Putamen (tissue), 1 donor: ENCODE results near the gene ANTXRL.
A peak's percentile ranks its signal among the peaks of the same experiment; 100 is the strongest.
"Not testable (repeated sequence)": the region's sequence is repeated elsewhere in the genome, so short reads cannot be mapped to it uniquely, and the experiment has no call there.

ENCODE experiments used
- DNase-seq: peaks from one replicate; pipeline ENCODE4 v3.0.0-alpha.2; 2016; ENCODE audit warnings: low spot score

The ANTXRL gene

DNA sequence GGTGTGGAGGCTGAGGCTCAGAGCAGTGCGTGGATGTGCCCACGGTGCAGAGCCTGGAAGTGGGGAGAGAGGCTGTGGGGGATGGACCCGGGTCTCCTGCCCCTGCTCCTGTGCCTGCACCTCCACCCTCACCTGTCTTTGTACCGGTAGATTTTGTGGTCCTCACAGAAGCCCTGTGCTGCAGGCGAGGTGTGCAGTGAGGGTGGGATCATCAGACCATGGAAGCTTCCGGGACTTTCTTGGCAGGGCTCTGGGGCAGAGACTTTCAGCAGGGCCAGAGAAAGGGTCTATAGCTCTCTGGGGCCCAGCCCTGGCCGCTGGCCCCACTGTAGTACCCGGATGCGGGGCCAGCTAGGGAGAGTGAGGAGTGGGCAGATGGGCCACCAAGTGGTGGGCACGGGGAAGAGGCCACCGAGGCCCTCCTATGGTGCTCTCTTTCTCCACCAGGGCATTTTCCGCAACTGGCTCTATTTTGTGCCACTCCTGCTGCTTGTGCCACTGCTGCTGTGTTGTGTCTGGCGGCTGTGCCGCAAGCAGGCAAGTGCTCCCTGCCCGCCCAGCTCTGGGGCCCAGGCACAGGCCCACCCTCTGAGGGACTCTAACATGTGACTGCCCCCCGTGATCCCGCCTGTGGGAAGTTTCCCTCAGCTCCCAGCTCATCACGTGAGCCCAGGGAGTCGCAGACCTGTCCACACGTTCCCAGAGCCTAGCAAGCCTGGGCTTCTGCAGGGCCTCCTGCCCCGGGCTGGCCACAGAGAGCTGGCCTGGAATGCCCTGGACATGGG is 22.1 kb downstream of the ANTXRL start:
- no peak for DNase-seq

DNA sequence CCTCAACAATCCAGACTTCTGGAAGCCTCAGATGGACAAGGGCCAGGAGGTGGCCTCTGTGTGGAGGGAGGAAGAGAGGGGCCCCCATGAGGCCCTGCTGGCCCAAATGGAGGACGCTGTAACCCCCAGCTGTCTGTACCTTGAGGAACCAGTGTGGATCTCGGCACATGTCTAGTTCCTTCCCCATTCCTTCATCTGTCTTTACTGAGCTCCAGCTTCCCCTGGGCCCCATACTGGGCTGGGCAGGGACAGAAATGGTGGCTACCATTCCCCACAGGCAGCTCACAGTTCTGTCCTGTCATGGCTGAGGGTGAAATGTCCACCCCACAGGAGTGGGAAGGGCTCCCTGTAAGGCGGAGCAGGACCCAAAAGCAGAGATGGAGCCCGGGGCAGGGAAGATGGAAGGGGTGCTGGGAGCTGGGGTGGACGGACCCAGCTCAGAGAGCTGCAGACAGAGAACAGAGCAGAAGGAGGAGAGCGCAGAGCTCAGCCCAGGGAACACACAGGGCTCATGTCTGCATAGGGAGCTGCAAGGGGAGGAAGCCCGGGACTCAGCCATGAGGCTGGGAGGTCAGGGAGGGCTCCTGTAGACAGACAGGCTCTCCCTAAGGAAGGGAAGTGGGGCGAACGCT is 22.8 kb downstream of the ANTXRL start:
- DNase-seq, result no peak

DNA sequence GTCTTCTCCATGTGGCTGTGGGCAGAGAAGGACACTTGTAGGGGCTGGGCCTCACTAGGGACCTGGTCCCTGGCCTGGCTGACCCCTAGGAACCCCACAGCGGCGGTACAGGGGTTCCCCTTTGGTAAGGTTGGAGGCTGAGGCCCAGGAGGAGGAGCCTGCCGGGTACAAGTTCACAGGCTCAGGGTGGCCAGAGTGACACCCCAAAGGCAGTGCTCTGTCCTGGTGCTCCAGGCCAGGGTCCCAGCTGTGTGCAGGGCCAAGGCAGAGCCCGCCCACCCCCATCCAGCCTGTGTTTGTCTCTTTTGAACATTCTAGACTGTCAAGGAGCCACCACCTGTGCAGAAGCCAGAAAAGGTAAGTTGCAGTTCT is 23.3 kb downstream of the ANTXRL start:
- DNase-seq, result no peak

DNA sequence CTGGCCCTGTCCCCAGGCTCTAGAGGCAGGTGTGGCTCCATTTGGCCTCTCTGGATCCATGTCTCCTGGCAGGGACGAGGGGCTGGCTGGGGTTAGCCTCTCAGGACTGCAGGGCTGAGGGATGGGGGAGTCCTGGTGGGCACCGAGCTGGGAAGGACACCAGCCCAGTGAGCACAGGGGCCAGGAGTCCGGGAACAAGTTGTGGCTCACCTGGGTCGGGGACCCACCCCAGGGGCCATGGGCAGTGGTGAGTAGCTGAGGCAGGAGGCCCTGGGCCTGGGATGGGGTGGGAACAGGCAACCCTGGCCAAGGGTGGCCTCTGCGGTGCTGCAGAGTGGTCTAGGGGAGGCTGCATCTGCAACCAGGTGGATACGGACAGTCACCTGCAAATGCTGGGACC is 24.1 kb downstream of the ANTXRL start:
- DNase-seq, result no peak

DNA sequence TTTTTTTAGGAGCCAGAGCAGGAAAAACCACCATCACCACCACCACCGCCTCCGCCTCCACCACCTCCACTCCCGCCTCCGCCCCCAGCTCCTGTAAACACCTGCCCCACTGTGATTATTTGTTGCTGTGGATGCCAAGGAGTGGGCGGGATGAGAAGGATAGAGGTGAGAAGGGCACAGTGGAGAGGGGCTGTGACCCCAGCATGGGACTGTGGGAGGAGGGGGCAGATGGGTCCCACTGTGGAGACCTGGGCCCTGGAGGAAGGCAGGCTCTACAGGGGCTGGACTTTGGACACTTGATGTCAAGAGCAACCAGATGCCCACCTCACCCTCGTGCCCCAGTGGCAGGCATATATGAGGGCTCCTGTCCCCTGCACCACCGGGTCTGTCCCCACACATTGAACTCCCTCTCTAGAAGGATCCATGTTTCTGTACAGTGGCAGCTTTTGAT is 24.7 kb downstream of the ANTXRL start:
- no peak for DNase-seq

DNA sequence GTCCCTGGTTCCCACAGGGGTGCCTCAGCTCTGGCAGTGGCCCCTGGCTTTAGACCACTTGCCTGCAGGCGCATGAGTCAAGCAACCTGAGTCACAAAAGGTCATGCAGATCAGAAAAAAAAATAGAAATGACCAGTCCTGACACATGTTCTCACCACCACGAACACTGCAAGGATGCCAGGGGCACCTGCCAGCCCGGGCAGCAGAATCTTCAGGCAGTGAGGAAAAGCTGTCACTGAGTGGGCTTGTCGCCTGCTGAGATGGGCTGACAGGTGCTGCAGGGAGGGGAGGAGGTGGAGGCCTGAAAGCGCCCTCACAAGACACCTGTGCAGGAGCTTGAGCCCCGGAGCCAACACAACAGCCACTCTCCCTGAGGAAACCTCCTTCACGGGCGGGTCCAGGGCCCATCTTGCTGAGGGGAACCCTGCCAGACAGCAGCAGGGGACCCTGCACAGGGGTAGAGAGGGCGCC is 25.2 kb downstream of the ANTXRL start:
- DNase-seq, result not testable (repeated sequence)

DNA sequence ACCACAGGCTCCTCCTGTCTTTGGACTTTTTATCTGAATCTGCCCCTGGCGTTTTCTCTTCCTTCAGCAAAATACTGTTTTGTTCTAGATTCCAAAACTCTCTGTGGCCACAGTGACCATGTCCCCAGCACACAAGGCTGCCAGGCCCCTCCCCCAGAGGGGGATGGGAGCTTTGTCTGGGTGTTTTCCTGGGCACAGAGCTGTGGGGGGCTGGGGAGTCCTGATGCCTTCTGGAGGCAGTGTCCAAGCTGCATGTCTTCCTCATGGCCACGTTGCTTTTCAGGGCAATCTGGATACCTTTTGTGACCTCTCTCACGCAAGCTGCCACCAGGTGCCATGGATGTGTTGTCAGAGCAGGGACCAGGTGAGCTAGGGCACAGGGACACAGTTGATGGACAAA is 26.2 kb downstream of the ANTXRL start:
- DNase-seq, result no peak

DNA sequence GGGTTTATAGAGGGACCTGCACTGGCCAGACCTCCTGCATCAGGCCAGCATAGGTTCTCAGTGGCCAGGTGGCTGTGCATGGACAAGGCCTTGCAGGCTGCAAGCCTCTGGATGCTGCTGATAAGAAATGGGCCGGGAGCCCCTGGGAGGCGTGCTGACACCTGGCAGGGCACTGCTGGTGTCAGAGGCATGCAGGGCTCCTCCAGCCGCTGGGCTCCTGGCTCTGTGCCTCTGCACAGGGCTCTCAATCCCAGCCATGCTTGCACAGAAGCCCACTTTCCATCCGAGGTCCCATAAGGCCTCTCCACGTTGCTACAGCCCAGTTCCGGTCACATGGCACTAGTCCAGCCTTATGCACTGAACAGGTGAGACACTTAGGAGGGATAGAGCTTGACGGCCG is 27.3 kb downstream of the ANTXRL start:
- no peak for DNase-seq

DNA sequence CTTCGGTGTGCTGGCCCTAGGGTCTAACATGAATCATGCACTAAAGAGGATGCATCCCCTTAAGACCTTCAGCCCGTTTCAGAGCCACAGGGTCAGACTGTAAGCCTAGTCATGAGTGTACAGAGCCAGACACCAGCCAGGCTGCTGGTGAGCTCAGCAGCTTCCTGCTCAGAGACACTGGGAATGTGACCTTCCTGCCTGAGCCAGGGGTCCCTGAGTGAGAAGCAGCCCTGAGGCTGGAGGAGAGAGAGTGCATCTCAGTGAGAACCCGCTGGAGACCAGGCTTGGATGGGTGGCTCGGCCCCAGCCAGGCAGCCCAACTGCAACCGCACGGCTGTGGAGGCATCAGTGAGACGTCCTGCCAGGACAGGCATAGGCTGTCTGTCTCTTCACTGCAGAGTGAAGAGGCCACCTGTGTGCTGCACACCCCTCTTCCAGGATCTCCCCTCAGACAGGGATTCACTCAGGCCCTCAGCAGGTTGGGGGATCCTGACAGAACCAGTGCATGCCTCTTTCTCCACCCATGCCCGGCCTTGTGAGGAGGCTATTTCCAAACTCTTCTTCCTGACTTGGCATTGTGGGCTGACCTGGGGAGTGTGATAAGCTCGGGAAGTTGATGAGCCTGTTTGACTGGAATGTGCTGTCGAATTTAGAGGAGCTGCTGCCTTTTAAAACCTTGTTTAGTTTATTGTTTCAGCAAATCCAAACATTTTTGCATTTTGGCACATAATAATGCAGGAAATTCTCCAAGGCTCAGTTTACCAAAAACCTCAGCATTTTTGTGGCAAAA is 28.5 kb downstream of the ANTXRL start:
- DNase-seq, result not testable (repeated sequence)

DNA sequence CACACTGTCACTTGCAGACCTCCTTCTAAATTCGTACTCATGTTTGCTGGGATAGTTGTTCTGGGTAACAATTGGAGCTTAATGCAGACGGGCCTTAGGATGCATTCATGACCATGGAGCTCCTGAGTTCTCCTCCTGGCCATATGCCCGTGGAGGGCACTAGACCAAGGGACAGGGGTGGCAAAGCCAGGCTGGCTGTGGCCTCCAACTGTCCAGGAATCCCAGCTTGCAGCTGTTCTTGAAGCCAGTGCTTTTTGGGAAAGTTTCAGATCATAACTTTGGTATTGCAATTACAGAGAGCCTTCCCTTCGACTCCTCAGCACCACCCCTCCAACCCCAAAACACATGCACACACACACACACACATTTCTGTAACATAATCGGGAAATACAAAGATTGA is 30.6 kb downstream of the ANTXRL start:
- DNase-seq, result no peak

DNA sequence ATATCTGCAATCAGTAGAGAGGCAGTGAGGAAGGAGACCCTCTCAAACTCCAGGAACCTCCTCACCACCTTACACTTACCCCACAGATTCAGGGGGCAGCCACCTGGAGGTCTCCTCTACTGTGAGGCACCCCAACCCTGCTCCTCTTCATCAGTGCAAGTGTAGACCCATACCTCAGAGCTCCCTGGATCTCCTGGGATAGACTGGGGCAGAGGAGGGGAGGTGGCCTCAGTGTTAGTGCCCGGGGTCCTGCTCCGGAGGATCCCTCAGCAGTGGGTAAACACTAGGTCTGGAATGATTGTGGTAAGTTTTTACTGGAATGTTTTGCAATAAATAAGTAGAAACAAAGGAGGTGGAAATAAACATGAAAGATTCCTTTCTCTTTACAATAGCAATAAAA is 31.1 kb downstream of the ANTXRL start:
- DNase-seq, result no peak

DNA sequence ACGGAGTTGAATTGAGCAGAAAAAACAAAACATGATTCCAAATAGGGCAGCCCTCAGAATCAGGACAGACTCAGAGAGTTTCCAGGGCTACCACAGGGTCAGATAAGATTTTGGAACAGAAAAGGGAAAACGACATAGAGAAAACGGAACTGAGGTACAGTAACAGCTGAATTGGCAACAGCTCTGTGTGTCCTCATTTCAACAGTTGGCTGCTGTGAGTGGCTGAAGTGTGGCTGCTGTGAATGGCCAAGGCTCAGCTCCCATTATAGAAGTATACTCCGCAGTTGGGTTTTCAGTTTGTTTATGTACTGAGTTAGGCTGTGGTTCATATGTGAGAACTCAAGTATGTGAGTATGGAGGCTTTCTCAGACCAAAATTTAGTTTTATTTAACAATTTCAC is 32.0 kb downstream of the ANTXRL start:
- DNase-seq, result no peak

DNA sequence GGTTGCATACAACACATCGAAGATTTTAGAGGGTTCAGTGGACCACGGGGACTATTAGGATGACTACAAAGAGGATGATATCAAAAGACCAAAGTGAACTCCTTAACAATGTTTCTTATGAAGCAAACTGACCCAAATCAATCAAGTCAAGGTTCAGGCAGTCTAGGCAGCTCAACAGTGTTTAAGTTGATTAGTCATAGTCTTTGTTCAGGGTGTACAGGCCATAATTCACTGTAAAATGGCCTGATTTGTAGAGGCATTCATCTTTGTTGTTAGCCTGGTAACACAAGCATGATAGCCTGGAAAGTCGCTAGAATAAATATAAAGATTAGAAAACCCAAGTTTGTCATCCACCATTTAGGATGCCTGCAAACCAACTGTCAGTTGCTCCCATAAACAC is 32.6 kb downstream of the ANTXRL start:
- DNase-seq, result no peak

DNA sequence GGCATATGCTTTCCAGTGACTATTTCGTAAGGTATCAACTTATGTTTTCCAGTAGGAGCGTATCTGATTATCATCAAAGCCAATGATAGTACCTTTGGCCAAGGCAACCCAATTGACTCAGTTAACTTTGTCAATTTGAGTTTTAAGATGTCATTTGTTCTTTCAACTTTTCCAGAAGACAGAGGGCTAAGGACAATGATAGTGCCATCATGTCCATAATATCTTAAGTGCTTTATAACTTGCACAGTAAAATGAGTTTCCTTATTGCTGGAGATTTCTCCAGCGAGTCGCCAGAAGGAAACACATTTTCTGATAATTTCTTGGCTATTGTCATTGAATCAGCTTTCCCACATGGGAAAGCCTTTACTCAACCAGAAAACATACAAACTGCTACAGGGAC is 35.0 kb downstream of the ANTXRL start:
- DNase-seq, result no peak

DNA sequence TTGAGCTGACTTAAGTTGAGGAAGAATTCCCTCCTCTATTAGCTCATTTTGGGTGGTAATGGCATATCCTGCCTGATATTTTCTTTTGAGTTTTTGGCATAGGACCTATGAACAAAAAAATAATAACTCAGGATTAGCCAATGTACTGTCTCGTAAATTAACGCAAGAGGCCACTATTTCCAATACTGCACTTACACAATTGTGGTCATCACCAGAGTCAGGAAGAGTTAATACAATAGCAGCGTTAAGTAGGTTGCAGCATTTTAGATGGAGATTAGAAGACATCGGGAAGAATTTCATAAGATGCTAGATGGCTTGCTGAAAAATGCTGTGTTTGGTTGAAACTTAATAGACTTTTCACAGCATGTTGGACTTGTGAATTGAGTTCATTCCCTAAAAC is 36.4 kb downstream of the ANTXRL start:
- DNase-seq, result no peak

DNA sequence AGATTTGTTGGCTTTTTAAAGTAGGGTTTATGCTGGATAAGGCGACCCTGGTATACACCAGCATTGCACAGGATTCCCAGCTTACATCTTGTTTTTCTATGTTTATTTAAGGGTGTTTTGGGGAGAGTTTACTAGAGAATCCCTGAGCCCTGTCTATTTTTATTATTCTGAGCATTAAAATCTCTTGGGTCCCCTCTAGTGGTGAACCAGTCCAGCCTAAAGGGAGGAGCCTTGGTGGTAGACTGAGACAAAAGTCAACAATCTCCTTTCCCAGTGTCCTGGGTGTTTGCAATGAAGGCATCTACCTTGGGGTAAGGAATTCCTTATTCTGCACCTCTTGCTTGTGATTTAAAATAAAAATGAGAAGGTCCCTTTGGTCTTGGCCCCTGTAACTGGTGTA is 38.2 kb downstream of the ANTXRL start:
- no peak for DNase-seq

DNA sequence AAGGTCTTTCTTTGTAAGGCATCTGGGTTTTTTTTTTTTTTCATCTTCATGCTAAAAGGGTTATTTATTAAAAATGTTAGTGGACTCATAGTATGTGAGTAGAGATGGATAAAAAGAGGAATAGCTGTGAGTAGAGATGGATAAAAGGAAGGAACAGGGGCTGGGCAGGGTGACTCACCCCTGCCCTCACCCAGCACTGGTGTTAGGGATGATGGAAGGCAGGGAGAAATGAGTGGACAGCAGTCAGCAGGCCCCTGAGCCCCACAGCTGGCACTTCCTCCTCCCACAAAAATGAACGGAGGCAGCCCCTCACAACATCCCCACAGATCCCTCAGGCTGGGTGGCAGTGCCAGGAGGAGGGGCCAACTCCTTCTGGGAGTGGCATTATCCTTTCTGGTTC is 39.3 kb downstream of the ANTXRL start:
- DNase-seq, result no peak

DNA sequence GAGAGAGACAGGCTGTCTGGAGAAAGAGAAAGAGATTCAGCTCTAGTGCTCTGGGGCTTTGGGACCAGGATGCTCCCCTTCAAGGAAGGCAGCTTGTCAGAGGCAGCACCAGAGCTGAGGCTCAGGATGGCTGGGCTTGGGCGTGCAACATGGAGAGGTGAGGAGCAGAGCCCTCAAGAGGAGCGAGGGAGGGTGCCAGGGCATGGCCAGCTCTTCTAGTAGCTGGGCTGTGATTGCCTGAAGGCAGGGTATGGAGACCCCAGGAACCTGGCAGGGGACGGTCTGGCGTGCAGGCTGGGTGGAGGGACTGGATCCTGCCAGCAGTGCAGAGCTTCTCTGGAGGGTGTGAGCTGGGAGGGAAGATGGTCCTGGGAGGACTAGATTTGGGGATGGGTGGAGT is 40.2 kb downstream of the ANTXRL start:
- no peak for DNase-seq

DNA sequence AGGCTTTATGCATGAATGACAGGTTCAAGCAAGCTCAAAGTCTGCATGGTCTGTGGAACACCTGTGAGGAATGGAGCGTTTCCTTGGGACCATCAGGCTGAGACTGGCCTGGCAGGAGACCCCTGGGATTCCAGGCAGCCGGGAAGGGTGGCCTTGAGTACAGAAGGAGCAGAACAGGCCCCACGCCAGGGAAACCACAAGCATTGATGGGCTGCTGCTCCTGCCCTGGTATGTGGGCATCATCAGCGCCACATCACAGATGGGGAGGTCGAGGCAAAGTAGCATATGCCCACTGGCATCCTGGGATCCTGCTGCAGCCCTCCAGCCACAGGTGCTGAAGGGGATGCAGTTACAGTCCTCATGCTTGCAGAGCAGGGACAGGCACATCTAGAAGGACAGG is 40.9 kb downstream of the ANTXRL start:
- DNase-seq, result no peak

DNA sequence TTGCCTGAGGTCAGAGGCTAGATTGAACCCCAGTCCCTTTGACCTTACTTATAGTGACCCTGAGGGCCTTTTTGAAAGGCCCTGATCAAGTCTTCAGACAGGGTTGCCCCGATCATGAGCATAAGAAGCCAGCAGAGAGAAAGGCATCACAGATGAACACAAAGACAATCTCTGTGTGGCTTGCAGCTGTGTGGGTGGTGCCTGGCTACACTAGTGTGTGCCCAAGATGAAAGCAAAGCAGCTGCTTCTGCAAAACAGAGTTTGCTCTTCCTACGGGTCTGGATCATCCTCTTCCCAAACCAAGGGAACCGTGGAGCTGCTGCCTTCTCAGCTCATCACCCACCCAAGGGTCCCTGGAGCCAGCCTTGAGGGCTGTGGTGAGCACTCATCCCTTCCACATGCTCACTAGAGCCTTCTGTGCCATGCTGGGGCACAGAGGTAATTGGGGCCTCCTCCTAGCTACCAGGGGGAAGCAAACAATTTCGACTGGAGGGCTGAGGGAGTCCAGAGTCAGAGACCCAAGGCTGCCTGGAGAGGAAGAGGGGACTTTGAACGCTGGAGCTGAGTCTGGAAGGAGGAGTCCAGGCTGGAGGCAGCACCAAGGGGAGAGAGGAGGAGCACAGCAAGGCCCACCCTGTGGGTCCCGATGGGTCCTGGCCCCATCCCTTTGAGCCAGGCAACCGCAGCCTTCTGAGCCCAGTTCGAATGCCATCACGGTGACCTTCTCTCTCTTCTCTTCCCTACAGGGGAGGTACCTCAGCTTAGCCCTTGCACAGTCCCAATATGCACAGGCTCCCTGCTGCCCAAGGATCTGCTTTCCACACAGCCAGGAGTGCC is 42.3 kb downstream of the ANTXRL start:
- DNase-seq, result peak; percentile 87

DNA sequence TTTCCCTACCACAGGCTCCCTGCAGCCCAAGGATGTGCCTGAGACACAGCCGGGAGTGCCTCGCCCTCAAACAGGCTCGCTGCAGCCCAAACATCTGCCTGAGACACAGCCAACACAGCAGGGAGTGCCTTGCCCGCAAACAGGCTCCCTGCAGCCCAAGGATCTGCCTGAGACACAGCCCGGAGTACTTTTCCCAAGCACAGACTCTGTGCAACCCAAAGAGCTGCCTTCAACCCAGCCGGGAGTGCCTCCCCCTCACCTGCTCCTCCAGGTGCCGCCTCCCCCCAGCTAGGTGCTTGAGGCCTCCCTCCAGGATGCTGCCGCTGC is 42.9 kb downstream of the ANTXRL start:
- no peak for DNase-seq

DNA sequence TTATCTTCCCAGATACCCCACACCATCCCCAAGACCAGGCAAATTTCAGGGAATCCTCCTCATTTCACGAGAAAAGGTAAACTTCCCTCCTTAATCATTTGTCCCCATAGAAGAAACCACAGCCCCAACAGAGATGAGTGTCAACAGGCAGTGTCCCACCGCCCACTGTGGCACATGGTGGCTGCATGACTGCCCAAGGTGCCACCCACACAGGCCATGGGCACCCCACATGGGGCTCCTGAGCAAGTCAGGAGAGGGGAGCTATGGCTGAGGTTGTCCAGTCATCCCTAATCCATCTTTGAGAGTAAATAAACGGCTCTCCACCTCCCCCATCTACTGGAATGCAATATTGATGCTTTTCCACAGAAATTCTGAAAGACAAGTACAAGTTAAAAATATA is 44.1 kb downstream of the ANTXRL start:
- DNase-seq, result no peak
